Liver (tissue), 9 donors: ENCODE measurements around the gene COPS9. TPM values are rescaled to one million over a fixed set of nuclear protein-coding genes. Genes with fewer than 3 reads are reported as not detected.

ENCODE experiments used
- DNase-seq: peaks from one replicate; pipeline ENCODE4 v3.0.0-alpha.2; 2017; ENCODE audit warnings: low spot score
- H3K27ac ChIP-seq, 2 donors: one replicate each; pipeline ENCODE4 v1.7.0; 2013; ENCODE audit warnings: inconsistent platforms in 2 of 2, low read length in 2 of 2, control low read depth in 1 of 2, low read depth in 1 of 2, mild to moderate bottlenecking in 1 of 2
- H3K27me3 ChIP-seq, 4 donors: one replicate each; pipeline versions ENCODE4 v1.6.1 to v1.7.0; 2013; ENCODE audit warnings: low read length in 3 of 4, inconsistent platforms in 1 of 4, mild to moderate bottlenecking in 1 of 4, moderate library complexity in 1 of 4; ENCODE audit not compliant: control insufficient read depth in 4 of 4, insufficient read depth in 4 of 4
- H3K36me3 ChIP-seq, 4 donors: one replicate each; pipeline versions ENCODE4 v1.6.1 to v1.7.0; 2013; ENCODE audit warnings: low read length in 3 of 4, mild to moderate bottlenecking in 3 of 4, low read depth in 1 of 4, moderate library complexity in 1 of 4; ENCODE audit not compliant: control insufficient read depth in 4 of 4, insufficient read depth in 3 of 4
- H3K4me1 ChIP-seq, 4 donors: one replicate each; pipeline versions ENCODE4 v1.6.1 to v1.7.0; 2013; ENCODE audit warnings: low read length in 3 of 4, mild to moderate bottlenecking in 3 of 4, moderate library complexity in 1 of 4; ENCODE audit not compliant: control insufficient read depth in 4 of 4, insufficient read depth in 4 of 4
- H3K4me3 ChIP-seq, 3 donors: one replicate each; pipeline versions ENCODE4 v1.6.1 to v1.7.0; 2013; ENCODE audit warnings: low read length in 3 of 3, control low read depth in 1 of 3, low read depth in 1 of 3, mild to moderate bottlenecking in 1 of 3
- H3K9ac ChIP-seq, 2 donors: one replicate each; pipeline ENCODE4 v1.7.0; 2013; ENCODE audit warnings: low read length in 2 of 2, mild to moderate bottlenecking in 2 of 2, moderate library complexity in 2 of 2, control low read depth in 1 of 2, low read depth in 1 of 2
- H3K9me3 ChIP-seq, 4 donors: one replicate each; pipeline versions ENCODE4 v1.6.1 to v1.7.0; 2013; ENCODE audit warnings: low read length in 3 of 4; ENCODE audit not compliant: control insufficient read depth in 4 of 4
- EGR1 ChIP-seq, 2 donors: IDR thresholded peaks; 2 replicates each; pipeline ENCODE4 v1.6.1; 2016 to 2018; ENCODE audit warnings: antibody characterized with exemption in 2 of 2, low read depth in 2 of 2
- FOXA1 ChIP-seq: IDR thresholded peaks from 2 replicates; pipeline ENCODE4 v1.6.1; 2016; ENCODE audit warnings: antibody characterized with exemption
- FOXA2 ChIP-seq: IDR thresholded peaks from 2 replicates; pipeline ENCODE4 v1.6.1; 2016; ENCODE audit warnings: antibody characterized with exemption
- GABPA ChIP-seq, 2 donors: IDR thresholded peaks in 1 of 2; conservative IDR thresholded peaks in 1 of 2; 2 replicates each; pipeline ENCODE4 v1.6.1; 2016; ENCODE audit warnings: antibody characterized with exemption in 2 of 2, mild to moderate bottlenecking in 1 of 2, moderate library complexity in 1 of 2
- HNF4A ChIP-seq, 2 donors: conservative IDR thresholded peaks; 2 replicates each; pipeline ENCODE4 v1.6.1; 2016; ENCODE audit warnings: antibody characterized with exemption in 2 of 2, mild to moderate bottlenecking in 2 of 2
- HNF4G ChIP-seq: IDR thresholded peaks from 2 replicates; pipeline ENCODE4 v1.6.1; 2016; ENCODE audit warnings: antibody characterized with exemption
- JUND ChIP-seq, 2 donors: IDR thresholded peaks; 2 replicates each; pipeline ENCODE4 v1.6.1; 2016; ENCODE audit warnings: antibody characterized with exemption in 2 of 2
- NR2F2 ChIP-seq: IDR thresholded peaks from 2 replicates; pipeline ENCODE4 v1.6.1; 2016; ENCODE audit warnings: antibody characterized with exemption
- RAD21 ChIP-seq, 2 donors: IDR thresholded peaks; 2 replicates each; pipeline ENCODE4 v1.6.1; 2016; ENCODE audit warnings: antibody characterized with exemption in 2 of 2, mild to moderate bottlenecking in 2 of 2
- RXRA ChIP-seq, 2 donors: IDR thresholded peaks; 2 replicates each; pipeline ENCODE4 v1.6.1; 2017 to 2018; ENCODE audit warnings: antibody characterized with exemption in 2 of 2, mild to moderate bottlenecking in 1 of 2
- TAF1 ChIP-seq: conservative IDR thresholded peaks from 2 replicates; pipeline ENCODE4 v1.6.1; 2016; ENCODE audit warnings: antibody characterized with exemption, mild to moderate bottlenecking
- WGBS: extraction: QIAGEN DNeasy Blood & Tissue Kit; methylation state at CpG from one replicate; pipeline ENCODE4 v1.1.7; 2013; 5-methylcytosine and 5-hydroxymethylcytosine counted together
- polyA plus RNA-seq, 2 donors: library from polyadenylated mRNA; stranded (reverse) in 1 of 2; unstranded in 1 of 2; fragments of 200-250 nt in 1 of 2; fragments of >200 nt in 1 of 2; fragmentation: Nextera tagmentation in 1 of 2; extraction: Ambion mirVana in 1 of 2; gene quantifications; one replicate each; pipeline versions ENCODE4 v1.2.1 to v1.2.3, GENCODE V29; 2013 to 2015
- total RNA-seq, 2 donors: library from RNA; depleted of rRNA; stranded (reverse); fragments of >200 nt; gene quantifications; one replicate each; pipeline ENCODE4 v1.2.3, GENCODE V29; 2014
- TF ChIP-seq, protein P1 (sequence below): IDR thresholded peaks from 2 replicates; pipeline ENCODE4 v1.6.1; 2016; ENCODE audit warnings: antibody characterized with exemption, mild to moderate bottlenecking
- TF ChIP-seq, protein P2 (sequence below): IDR thresholded peaks from 2 replicates; pipeline ENCODE4 v1.6.1; 2016; ENCODE audit warnings: antibody characterized with exemption
- TF ChIP-seq, protein P3 (sequence below): IDR thresholded peaks from 2 replicates; pipeline ENCODE4 v1.6.1; 2016; ENCODE audit warnings: antibody characterized with exemption
- TF ChIP-seq, protein P4 (sequence below): fragments of 150-350 bp; IDR thresholded peaks from 2 replicates; pipeline ENCODE4 v1.5.1; 2017; ENCODE audit warnings: improper control_type of control experiment, low read depth, low read length; ENCODE audit not compliant: missing input control
- TF ChIP-seq, protein P5 (sequence below): IDR thresholded peaks from 2 replicates; pipeline ENCODE4 v1.6.1; 2016; ENCODE audit warnings: antibody characterized with exemption
- donor health status: healthy.
- donor health status: healthy.
- donor health status: healthy.
- donor health status: healthy.
- donor health status: healthy.

COPS9 gene
- total and polyA plus RNA-seq, 4 donors: 12.9 to 138 (median 79.6) TPM

DNA sequence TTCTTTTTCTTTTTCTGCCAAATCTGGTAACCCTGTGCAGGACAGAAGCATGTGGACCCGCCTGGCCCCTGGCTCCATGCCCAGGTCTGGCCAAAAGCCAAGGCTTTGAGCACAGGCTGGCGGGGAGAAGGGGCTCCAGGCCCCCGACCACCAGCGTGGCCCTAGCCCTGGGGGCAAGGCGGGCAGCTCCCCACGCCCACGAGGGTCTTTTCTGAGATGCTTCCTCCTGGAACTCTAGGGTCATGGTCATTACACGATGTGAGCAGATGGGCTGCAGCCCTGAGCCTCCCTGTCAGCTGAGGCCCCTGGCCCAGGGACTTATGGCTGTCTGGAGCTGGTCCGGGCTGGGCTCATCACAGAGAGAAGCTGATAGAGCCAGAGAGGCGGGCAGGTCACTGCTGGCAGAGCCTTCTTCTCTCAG is 10.0 kb upstream of the COPS9 start:
- TF ChIP-seq HNF4G (no peak), RXRA (IDR thresholded peaks at IDR 0.05) (no peak), FOXA1 (no peak), HNF4A (conservative IDR thresholded peaks at IDR 0.05) (no peak), RAD21 (IDR thresholded peaks at IDR 0.05) (no peak), JUND (IDR thresholded peaks at IDR 0.05) (no peak), EGR1 (IDR thresholded peaks at IDR 0.05; ENCODE audit: low read depth in 2 of 2) (no peak), FOXA2 (no peak), GABPA (IDR thresholded peaks at IDR 0.05 in 1 of 2, conservative IDR thresholded peaks at IDR 0.05 in 1 of 2) (no peak), NR2F2 (no peak)
- TF ChIP-seq, protein P1, sequence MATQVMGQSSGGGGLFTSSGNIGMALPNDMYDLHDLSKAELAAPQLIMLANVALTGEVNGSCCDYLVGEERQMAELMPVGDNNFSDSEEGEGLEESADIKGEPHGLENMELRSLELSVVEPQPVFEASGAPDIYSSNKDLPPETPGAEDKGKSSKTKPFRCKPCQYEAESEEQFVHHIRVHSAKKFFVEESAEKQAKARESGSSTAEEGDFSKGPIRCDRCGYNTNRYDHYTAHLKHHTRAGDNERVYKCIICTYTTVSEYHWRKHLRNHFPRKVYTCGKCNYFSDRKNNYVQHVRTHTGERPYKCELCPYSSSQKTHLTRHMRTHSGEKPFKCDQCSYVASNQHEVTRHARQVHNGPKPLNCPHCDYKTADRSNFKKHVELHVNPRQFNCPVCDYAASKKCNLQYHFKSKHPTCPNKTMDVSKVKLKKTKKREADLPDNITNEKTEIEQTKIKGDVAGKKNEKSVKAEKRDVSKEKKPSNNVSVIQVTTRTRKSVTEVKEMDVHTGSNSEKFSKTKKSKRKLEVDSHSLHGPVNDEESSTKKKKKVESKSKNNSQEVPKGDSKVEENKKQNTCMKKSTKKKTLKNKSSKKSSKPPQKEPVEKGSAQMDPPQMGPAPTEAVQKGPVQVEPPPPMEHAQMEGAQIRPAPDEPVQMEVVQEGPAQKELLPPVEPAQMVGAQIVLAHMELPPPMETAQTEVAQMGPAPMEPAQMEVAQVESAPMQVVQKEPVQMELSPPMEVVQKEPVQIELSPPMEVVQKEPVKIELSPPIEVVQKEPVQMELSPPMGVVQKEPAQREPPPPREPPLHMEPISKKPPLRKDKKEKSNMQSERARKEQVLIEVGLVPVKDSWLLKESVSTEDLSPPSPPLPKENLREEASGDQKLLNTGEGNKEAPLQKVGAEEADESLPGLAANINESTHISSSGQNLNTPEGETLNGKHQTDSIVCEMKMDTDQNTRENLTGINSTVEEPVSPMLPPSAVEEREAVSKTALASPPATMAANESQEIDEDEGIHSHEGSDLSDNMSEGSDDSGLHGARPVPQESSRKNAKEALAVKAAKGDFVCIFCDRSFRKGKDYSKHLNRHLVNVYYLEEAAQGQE: no peak
- TF ChIP-seq, protein P2, sequence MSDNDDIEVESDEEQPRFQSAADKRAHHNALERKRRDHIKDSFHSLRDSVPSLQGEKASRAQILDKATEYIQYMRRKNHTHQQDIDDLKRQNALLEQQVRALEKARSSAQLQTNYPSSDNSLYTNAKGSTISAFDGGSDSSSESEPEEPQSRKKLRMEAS: no peak
- TF ChIP-seq, protein P3, sequence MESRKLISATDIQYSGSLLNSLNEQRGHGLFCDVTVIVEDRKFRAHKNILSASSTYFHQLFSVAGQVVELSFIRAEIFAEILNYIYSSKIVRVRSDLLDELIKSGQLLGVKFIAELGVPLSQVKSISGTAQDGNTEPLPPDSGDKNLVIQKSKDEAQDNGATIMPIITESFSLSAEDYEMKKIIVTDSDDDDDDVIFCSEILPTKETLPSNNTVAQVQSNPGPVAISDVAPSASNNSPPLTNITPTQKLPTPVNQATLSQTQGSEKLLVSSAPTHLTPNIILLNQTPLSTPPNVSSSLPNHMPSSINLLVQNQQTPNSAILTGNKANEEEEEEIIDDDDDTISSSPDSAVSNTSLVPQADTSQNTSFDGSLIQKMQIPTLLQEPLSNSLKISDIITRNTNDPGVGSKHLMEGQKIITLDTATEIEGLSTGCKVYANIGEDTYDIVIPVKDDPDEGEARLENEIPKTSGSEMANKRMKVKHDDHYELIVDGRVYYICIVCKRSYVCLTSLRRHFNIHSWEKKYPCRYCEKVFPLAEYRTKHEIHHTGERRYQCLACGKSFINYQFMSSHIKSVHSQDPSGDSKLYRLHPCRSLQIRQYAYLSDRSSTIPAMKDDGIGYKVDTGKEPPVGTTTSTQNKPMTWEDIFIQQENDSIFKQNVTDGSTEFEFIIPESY: no peak
- Histone ChIP-seq H3K4me1 (no peaks in the 10 kb centered on the region), H3K9me3 (no peaks in the 10 kb centered on the region), H3K36me3 (no peaks in the 10 kb centered on the region), H3K9ac (no peak overlapping the region), H3K4me3 (no peak overlapping the region), H3K27ac (no peak overlapping the region), H3K27me3 (peaks cover 0 to 3% (median under 1%) of the 10 kb centered on the region in 4 donors)
- DNase-seq: no peak
- WGBS: 44% methylated on average over 10 of the region's 10 CpGs

DNA sequence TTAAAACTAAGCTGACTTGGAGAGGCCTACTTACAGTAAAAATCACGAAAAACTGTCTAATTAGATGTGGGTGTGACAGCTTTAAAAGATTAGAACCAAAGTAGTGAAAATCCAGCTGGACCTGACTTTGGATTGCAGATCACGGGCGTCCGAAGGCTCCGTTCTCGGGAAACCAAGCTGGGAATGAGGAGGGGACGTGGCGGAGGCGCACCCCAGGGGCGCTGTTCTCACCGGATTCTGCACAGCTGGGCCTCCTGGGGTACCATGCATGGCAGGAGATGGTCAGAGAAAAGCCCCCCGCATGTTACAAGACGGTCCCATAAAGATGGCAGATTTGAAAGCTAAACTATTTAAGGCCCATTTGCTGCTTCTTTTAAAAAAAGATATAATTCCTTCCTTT is 9.4 kb upstream of the COPS9 start:
- Histone ChIP-seq H3K9me3 (no peaks in the 10 kb centered on the region), H3K27ac (no peak overlapping the region), H3K27me3 (peaks cover 0 to 3% (median under 1%) of the 10 kb centered on the region in 4 donors), H3K9ac (no peak overlapping the region), H3K4me3 (no peak overlapping the region), H3K36me3 (no peaks in the 10 kb centered on the region), H3K4me1 (no peaks in the 10 kb centered on the region)
- no peak for TF ChIP-seq RAD21 (IDR thresholded peaks at IDR 0.05)
- TF ChIP-seq, protein P4, sequence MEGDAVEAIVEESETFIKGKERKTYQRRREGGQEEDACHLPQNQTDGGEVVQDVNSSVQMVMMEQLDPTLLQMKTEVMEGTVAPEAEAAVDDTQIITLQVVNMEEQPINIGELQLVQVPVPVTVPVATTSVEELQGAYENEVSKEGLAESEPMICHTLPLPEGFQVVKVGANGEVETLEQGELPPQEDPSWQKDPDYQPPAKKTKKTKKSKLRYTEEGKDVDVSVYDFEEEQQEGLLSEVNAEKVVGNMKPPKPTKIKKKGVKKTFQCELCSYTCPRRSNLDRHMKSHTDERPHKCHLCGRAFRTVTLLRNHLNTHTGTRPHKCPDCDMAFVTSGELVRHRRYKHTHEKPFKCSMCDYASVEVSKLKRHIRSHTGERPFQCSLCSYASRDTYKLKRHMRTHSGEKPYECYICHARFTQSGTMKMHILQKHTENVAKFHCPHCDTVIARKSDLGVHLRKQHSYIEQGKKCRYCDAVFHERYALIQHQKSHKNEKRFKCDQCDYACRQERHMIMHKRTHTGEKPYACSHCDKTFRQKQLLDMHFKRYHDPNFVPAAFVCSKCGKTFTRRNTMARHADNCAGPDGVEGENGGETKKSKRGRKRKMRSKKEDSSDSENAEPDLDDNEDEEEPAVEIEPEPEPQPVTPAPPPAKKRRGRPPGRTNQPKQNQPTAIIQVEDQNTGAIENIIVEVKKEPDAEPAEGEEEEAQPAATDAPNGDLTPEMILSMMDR: no peak
- TF ChIP-seq, protein P5, sequence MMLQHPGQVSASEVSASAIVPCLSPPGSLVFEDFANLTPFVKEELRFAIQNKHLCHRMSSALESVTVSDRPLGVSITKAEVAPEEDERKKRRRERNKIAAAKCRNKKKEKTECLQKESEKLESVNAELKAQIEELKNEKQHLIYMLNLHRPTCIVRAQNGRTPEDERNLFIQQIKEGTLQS: no peak
- no peak for TF ChIP-seq TAF1
- no peak for TF ChIP-seq HNF4G
- TF ChIP-seq GABPA (IDR thresholded peaks at IDR 0.05 in 1 of 2, conservative IDR thresholded peaks at IDR 0.05 in 1 of 2): no peak
- TF ChIP-seq, protein P2: no peak
- WGBS: 60% methylated on average over 13 of the region's 13 CpGs
- no peak for DNase-seq
